HG03558 (cell line): ENCODE measurements around the gene RBBP8NL.
A peak's percentile ranks its signal among the peaks of the same experiment; 100 is the strongest.

Experiments
- ATAC-seq: cut with Tn5 transposase; IDR thresholded peaks from one replicate; pipeline ENCODE4 v1.9.1; 2021; ENCODE audit warnings: moderate number of reproducible peaks; ENCODE audit not compliant: unreplicated experiment; ENCODE audit errors: extremely low read depth

RBBP8NL gene

GRCh38 chr20:62395311-62396242 is 31.8 kb downstream of the RBBP8NL start:
- ATAC-seq: no peak

GRCh38 chr20:62394248-62395245 is 32.8 kb downstream of the RBBP8NL start:
- ATAC-seq: no peak

- ATAC-seq: no peak
Measured at GRCh38 chr20:62393830-62394229, 33.5 kb downstream of the RBBP8NL start.

GRCh38 chr20:62393335-62393665 is 34.0 kb downstream of the RBBP8NL start:
- ATAC-seq: no peak

- no peak for ATAC-seq
Measured at GRCh38 chr20:62392621-62393334, 34.6 kb downstream of the RBBP8NL start.

GRCh38 chr20:62392077-62392418 is 35.3 kb downstream of the RBBP8NL start:
- ATAC-seq: no peak

- no peak for ATAC-seq
Measured at GRCh38 chr20:62391165-62392076, 35.9 kb downstream of the RBBP8NL start.

- ATAC-seq: no peak
Measured at GRCh38 chr20:62390317-62391164, 36.8 kb downstream of the RBBP8NL start.

- no peak for ATAC-seq
Measured at GRCh38 chr20:62389601-62390087, 37.7 kb downstream of the RBBP8NL start.

- no peak for ATAC-seq
Measured at GRCh38 chr20:62388839-62389600, 38.3 kb downstream of the RBBP8NL start.

- no peak for ATAC-seq
Measured at GRCh38 chr20:62387933-62388635, 39.3 kb downstream of the RBBP8NL start.

GRCh38 chr20:62387219-62387913 is 40.0 kb downstream of the RBBP8NL start:
- ATAC-seq: no peak

- ATAC-seq: peak; percentile 67
Measured at GRCh38 chr20:62386383-62387218, 40.7 kb downstream of the RBBP8NL start, which contains the start of gene RPS21. RPS21 (plus strand) TSS chr20:62387103; CDS start chr20:62387339, 236 bp downstream.

GRCh38 chr20:62382306-62383198 is 44.8 kb downstream of the RBBP8NL start:
- no peak for ATAC-seq
